ENCODE results near the gene PSMG1. TPM values are rescaled to one million over a fixed set of nuclear protein-coding genes. Genes with fewer than 3 reads are reported as not detected.
"Not testable (repeated sequence)": the region's sequence is repeated elsewhere in the genome, so short reads cannot be mapped to it uniquely, and the experiment has no call there.

PSMG1 gene
- total and polyA plus RNA-seq, 7 experiments from 2014 or later = 9.8 to 62.5 (median 17.1) TPM

- Mint-ChIP-seq H3K4me1 (peaks cover 3 to 35% (median 19%) of the 10 kb centered on the region in 7 donors), H3K36me3 (peaks cover 12 to 56% (median 19%) of the 10 kb centered on the region in 5 donors)
- H3K27me3 Mint-ChIP-seq; H3K9me3 Mint-ChIP-seq; H3K27me3 ChIP-seq (ENCODE audit: control insufficient read depth in 2 of 2, insufficient read depth in 2 of 2, low read length in 2 of 2); H3K27ac Mint-ChIP-seq; H3K27ac ChIP-seq (ENCODE audit: low read depth, low read length); DNase-seq; H3K9me3 ChIP-seq (ENCODE audit: control insufficient read depth in 2 of 3, low read length in 3 of 3); H3K4me3 Mint-ChIP-seq; POLR2A ChIA-PET; H3K4me1 ChIP-seq (ENCODE audit: control insufficient read depth in 2 of 2, insufficient read depth in 2 of 2, low read length in 2 of 2); ATAC-seq; H3K4me3 ChIP-seq (ENCODE audit: low read length): not testable (repeated sequence)
- intact Hi-C loops (cut with micrococcal nuclease) = loop anchor here in 1 of 2 donors (5.0 kb wide), 1 partner anchor 39 kb away; the partner anchor contains the start of gene PSMG1
- CTCF ChIA-PET = interaction anchor here (0.6 kb wide), 1 partner anchor 1080 kb away, joined by 5 read pairs; no protein-coding TSS in a partner anchor
- H3K36me3 ChIP-seq (ENCODE audit: control insufficient read depth in 2 of 3, insufficient read depth in 3 of 3, low read length in 3 of 3) = peaks cover 0 to 15% (median 3%) of the 10 kb centered on the region in 3 experiments
Measured at GRCh38 chr21:39220875-39221274, 37.6 kb upstream of the PSMG1 start.

- Mint-ChIP-seq H3K27ac (peak overlapping the region in 4 of 9 donors; percentile 9 to 70 (median 35)), H3K4me3 (no peak overlapping the region), H3K9me3 (no peaks in the 10 kb centered on the region), H3K4me1 (peaks cover 3 to 35% (median 19%) of the 10 kb centered on the region in 7 donors), H3K27me3 (no peaks in the 10 kb centered on the region), H3K36me3 (peaks cover 12 to 56% (median 18%) of the 10 kb centered on the region in 5 donors)
- ChIA-PET POLR2A (interaction anchor here (0.7 kb wide), 1 partner anchor 17 kb away, joined by 3 read pairs; no protein-coding TSS in a partner anchor), CTCF (no interaction called here)
- Histone ChIP-seq H3K4me1 (ENCODE audit: control insufficient read depth in 2 of 2, insufficient read depth in 2 of 2, low read length in 2 of 2) (no peaks in the 10 kb centered on the region), H3K36me3 (ENCODE audit: control insufficient read depth in 2 of 3, insufficient read depth in 3 of 3, low read length in 3 of 3) (peaks cover 0 to 21% (median 3%) of the 10 kb centered on the region in 3 experiments), H3K27me3 (ENCODE audit: control insufficient read depth in 2 of 2, insufficient read depth in 2 of 2, low read length in 2 of 2) (no peaks in the 10 kb centered on the region), H3K27ac (ENCODE audit: low read depth, low read length) (no peak overlapping the region), H3K9me3 (ENCODE audit: control insufficient read depth in 2 of 3, low read length in 3 of 3) (no peaks in the 10 kb centered on the region), H3K4me3 (ENCODE audit: low read length) (no peak overlapping the region)
- no peak for DNase-seq
- no peak for ATAC-seq
- intact Hi-C loops (cut with micrococcal nuclease) = loop anchor here in 1 of 2 donors (5.0 kb wide), 1 partner anchor 38 kb away; the partner anchor contains the start of gene PSMG1
Measured at GRCh38 chr21:39220150-39220549, 36.9 kb upstream of the PSMG1 start.

GRCh38 chr21:39218082-39218409, 34.8 kb upstream of the PSMG1 start:
- H3K4me3 Mint-ChIP-seq = no peak overlapping the region
- no peaks in the 10 kb centered on the region for H3K27me3 Mint-ChIP-seq
- no peak overlapping the region for H3K27ac ChIP-seq (ENCODE audit: low read depth, low read length)
- no peak for DNase-seq
- H3K4me1 ChIP-seq (ENCODE audit: control insufficient read depth in 2 of 2, insufficient read depth in 2 of 2, low read length in 2 of 2) = no peaks in the 10 kb centered on the region
- peaks cover 0 to 14% (median 3%) of the 10 kb centered on the region in 3 experiments for H3K36me3 ChIP-seq (ENCODE audit: control insufficient read depth in 2 of 3, insufficient read depth in 3 of 3, low read length in 3 of 3)
- ChIA-PET POLR2A (no interaction called here), CTCF (no interaction called here)
- H3K27me3 ChIP-seq (ENCODE audit: control insufficient read depth in 2 of 2, insufficient read depth in 2 of 2, low read length in 2 of 2) = no peaks in the 10 kb centered on the region
- H3K4me3 ChIP-seq (ENCODE audit: low read length) = no peak overlapping the region
- H3K9me3 ChIP-seq (ENCODE audit: control insufficient read depth in 2 of 3, low read length in 3 of 3) = no peaks in the 10 kb centered on the region
- intact Hi-C loops (cut with micrococcal nuclease) = loop anchor here in 1 of 2 donors (5.0 kb wide), 1 partner anchor 74 kb away; no protein-coding TSS in a partner anchor
- no peaks in the 10 kb centered on the region for H3K9me3 Mint-ChIP-seq
- peaks cover 0 to 46% (median 18%) of the 10 kb centered on the region in 5 donors for H3K36me3 Mint-ChIP-seq
- H3K4me1 Mint-ChIP-seq = peaks cover under 1 to 34% (median 19%) of the 10 kb centered on the region in 7 donors
- ATAC-seq = no peak
- H3K27ac Mint-ChIP-seq = no peak overlapping the region

- H3K4me1 ChIP-seq (ENCODE audit: control insufficient read depth in 2 of 2, insufficient read depth in 2 of 2, low read length in 2 of 2) = no peaks in the 10 kb centered on the region
- H3K4me3 ChIP-seq (ENCODE audit: low read length) = no peak overlapping the region
- Mint-ChIP-seq H3K27ac (peak overlapping the region in 2 of 9 donors; percentile 45 to 59), H3K4me1 (peaks cover 0 to 36% (median 19%) of the 10 kb centered on the region in 7 donors), H3K4me3 (no peak overlapping the region), H3K27me3 (no peaks in the 10 kb centered on the region), H3K9me3 (no peaks in the 10 kb centered on the region), H3K36me3 (peaks cover 0 to 43% (median 18%) of the 10 kb centered on the region in 5 donors)
- no peaks in the 10 kb centered on the region for H3K27me3 ChIP-seq (ENCODE audit: control insufficient read depth in 2 of 2, insufficient read depth in 2 of 2, low read length in 2 of 2)
- intact Hi-C loops (cut with micrococcal nuclease) = loop anchor here in 1 of 2 donors (5.0 kb wide), 1 partner anchor 75 kb away; no protein-coding TSS in a partner anchor
- no peak overlapping the region for H3K27ac ChIP-seq (ENCODE audit: low read depth, low read length)
- CTCF ChIA-PET = no interaction called here
- H3K9me3 ChIP-seq (ENCODE audit: control insufficient read depth in 2 of 3, low read length in 3 of 3) = no peaks in the 10 kb centered on the region
- ATAC-seq (no peak), DNase-seq (no peak)
- POLR2A ChIA-PET = no interaction called here
- H3K36me3 ChIP-seq (ENCODE audit: control insufficient read depth in 2 of 3, insufficient read depth in 3 of 3, low read length in 3 of 3) = peaks cover 0 to 15% (median 3%) of the 10 kb centered on the region in 3 experiments
Measured at GRCh38 chr21:39217356-39218081, 34.3 kb upstream of the PSMG1 start.

GRCh38 chr21:39216290-39216689, 33.0 kb upstream of the PSMG1 start:
- ATAC-seq (no peak), DNase-seq (no peak)
- ChIA-PET POLR2A (no interaction called here), CTCF (no interaction called here)
- peaks cover 7 to 40% (median 27%) of the 10 kb centered on the region in 5 donors for H3K36me3 Mint-ChIP-seq
- H3K4me3 Mint-ChIP-seq = no peak overlapping the region
- Histone ChIP-seq H3K27me3 (ENCODE audit: control insufficient read depth in 2 of 2, insufficient read depth in 2 of 2, low read length in 2 of 2) (no peaks in the 10 kb centered on the region), H3K36me3 (ENCODE audit: control insufficient read depth in 2 of 3, insufficient read depth in 3 of 3, low read length in 3 of 3) (peaks cover 3 to 23% (median 3%) of the 10 kb centered on the region in 3 experiments), H3K9me3 (ENCODE audit: control insufficient read depth in 2 of 3, low read length in 3 of 3) (no peaks in the 10 kb centered on the region), H3K4me1 (ENCODE audit: control insufficient read depth in 2 of 2, insufficient read depth in 2 of 2, low read length in 2 of 2) (no peaks in the 10 kb centered on the region), H3K27ac (ENCODE audit: low read depth, low read length) (no peak overlapping the region), H3K4me3 (ENCODE audit: low read length) (no peak overlapping the region)
- no peaks in the 10 kb centered on the region for H3K9me3 Mint-ChIP-seq
- H3K27me3 Mint-ChIP-seq = no peaks in the 10 kb centered on the region
- H3K27ac Mint-ChIP-seq = peak overlapping the region in 2 of 9 donors; percentile 56 to 59
- intact Hi-C loops (cut with micrococcal nuclease) = loop anchor here in 1 of 2 donors (5.0 kb wide), 1 partner anchor 76 kb away; no protein-coding TSS in a partner anchor
- H3K4me1 Mint-ChIP-seq = peaks cover 3 to 34% (median 22%) of the 10 kb centered on the region in 7 donors

GRCh38 chr21:39215078-39215477, 31.8 kb upstream of the PSMG1 start:
- intact Hi-C loops (cut with micrococcal nuclease) = loop anchor here in 1 of 2 donors (5.0 kb wide), 1 partner anchor 77 kb away; no protein-coding TSS in a partner anchor
- H3K36me3 Mint-ChIP-seq = peaks cover 7 to 44% (median 29%) of the 10 kb centered on the region in 5 donors
- DNase-seq = no peak
- POLR2A ChIA-PET = no interaction called here
- H3K4me3 Mint-ChIP-seq = no peak overlapping the region
- ATAC-seq = no peak
- H3K4me1 Mint-ChIP-seq = peaks cover 0 to 37% (median 27%) of the 10 kb centered on the region in 7 donors
- Histone ChIP-seq H3K36me3 (ENCODE audit: control insufficient read depth in 2 of 3, insufficient read depth in 3 of 3, low read length in 3 of 3) (peaks cover 0 to 23% (median 3%) of the 10 kb centered on the region in 3 experiments), H3K4me1 (ENCODE audit: control insufficient read depth in 2 of 2, insufficient read depth in 2 of 2, low read length in 2 of 2) (no peaks in the 10 kb centered on the region), H3K27ac (ENCODE audit: low read depth, low read length) (no peak overlapping the region), H3K4me3 (ENCODE audit: low read length) (no peak overlapping the region), H3K9me3 (ENCODE audit: control insufficient read depth in 2 of 3, low read length in 3 of 3) (no peaks in the 10 kb centered on the region), H3K27me3 (ENCODE audit: control insufficient read depth in 2 of 2, insufficient read depth in 2 of 2, low read length in 2 of 2) (no peaks in the 10 kb centered on the region)
- no peaks in the 10 kb centered on the region for H3K9me3 Mint-ChIP-seq
- peak overlapping the region in 1 of 9 donors; percentile 34 for H3K27ac Mint-ChIP-seq
- no peaks in the 10 kb centered on the region for H3K27me3 Mint-ChIP-seq
- CTCF ChIA-PET = no interaction called here

Measured in naive thymus-derived CD4-positive, alpha-beta T cell (primary cell).